ENCODE measurements around the gene H1-8. TPM values are rescaled to one million over a fixed set of nuclear protein-coding genes. Genes with fewer than 3 reads are reported as not detected.

The H1-8 gene
- total and polyA plus RNA-seq, 11 donors = not detected

GRCh38 chr3:129554356-129555152, 11.6 kb downstream of the H1-8 start:
- H3K4me3 ChIP-seq = no peak overlapping the region
- H3K36me3 ChIP-seq = peaks cover 0 to 51% (median 37%) of the 10 kb centered on the region in 9 donors
- DNase-seq = peak in 2 of 5 donors; percentile 30 to 35
- TF ChIP-seq POLR2A (IDR thresholded peaks at IDR 0.05) (no peak), CTCF (IDR thresholded peaks at IDR 0.05) (no peak)
- ATAC-seq = no peak
- H3K9me3 ChIP-seq = no peaks in the 10 kb centered on the region
- 38 to 55% (median 52%) methylated on average over 11 to 13 of the region's 13 CpGs for WGBS, 4 donors
- intact Hi-C loops (cut with DNase I) = loop anchor here in 6 of 10 donors (5.0 to 10.0 kb wide), 3 partner anchors 47 to 52 kb away; no protein-coding TSS in a partner anchor
- peak overlapping the region in 9 of 12 donors; percentile 2 to 52 (median 26) for H3K27ac ChIP-seq
- no peaks in the 10 kb centered on the region for H3K27me3 ChIP-seq
- peaks cover 12 to 75% (median 56%) of the 10 kb centered on the region in 12 donors for H3K4me1 ChIP-seq

GRCh38 chr3:129555153-129555550, 12.2 kb downstream of the H1-8 start:
- Histone ChIP-seq H3K27ac (peak overlapping the region in 7 of 12 donors; percentile 2 to 52 (median 19)), H3K27me3 (no peaks in the 10 kb centered on the region), H3K36me3 (peaks cover 0 to 57% (median 43%) of the 10 kb centered on the region in 9 donors), H3K9me3 (no peaks in the 10 kb centered on the region), H3K4me3 (no peak overlapping the region), H3K4me1 (peaks cover 12 to 81% (median 60%) of the 10 kb centered on the region in 12 donors)
- intact Hi-C loops (cut with DNase I) = loop anchor here in 2 of 10 donors (10.0 kb wide), 1 partner anchor 50 kb away; no protein-coding TSS in a partner anchor
- ATAC-seq (no peak), DNase-seq (peak in 2 of 5 donors; percentile 34 to 67)
- TF ChIP-seq POLR2A (IDR thresholded peaks at IDR 0.05) (no peak), CTCF (IDR thresholded peaks at IDR 0.05) (no peak)
- WGBS, 4 donors = 59 to 69% (median 60%) methylated on average over 14 to 15 of the region's 15 CpGs

GRCh38 chr3:129555616-129556357, 12.8 kb downstream of the H1-8 start:
- TF ChIP-seq CTCF (IDR thresholded peaks at IDR 0.05) = no peak
- TF ChIP-seq POLR2A (IDR thresholded peaks at IDR 0.05) = no peak
- Histone ChIP-seq H3K4me3 (no peak overlapping the region), H3K9me3 (no peaks in the 10 kb centered on the region), H3K27me3 (no peaks in the 10 kb centered on the region), H3K36me3 (peaks cover 0 to 63% (median 45%) of the 10 kb centered on the region in 9 donors), H3K4me1 (peaks cover 12 to 87% (median 65%) of the 10 kb centered on the region in 12 donors), H3K27ac (peak overlapping the region in 3 of 12 donors; percentile 2 to 19 (median 5))
- ATAC-seq (no peak), DNase-seq (peak in 2 of 5 donors; percentile 13 to 65)
- WGBS, 4 donors = 79 to 87% (median 83%) methylated on average over 14 to 18 of the region's 18 CpGs
- intact Hi-C loops (cut with DNase I) = loop anchor here in 2 of 10 donors (10.0 kb wide), 1 partner anchor 51 kb away; no protein-coding TSS in a partner anchor

DNA sequence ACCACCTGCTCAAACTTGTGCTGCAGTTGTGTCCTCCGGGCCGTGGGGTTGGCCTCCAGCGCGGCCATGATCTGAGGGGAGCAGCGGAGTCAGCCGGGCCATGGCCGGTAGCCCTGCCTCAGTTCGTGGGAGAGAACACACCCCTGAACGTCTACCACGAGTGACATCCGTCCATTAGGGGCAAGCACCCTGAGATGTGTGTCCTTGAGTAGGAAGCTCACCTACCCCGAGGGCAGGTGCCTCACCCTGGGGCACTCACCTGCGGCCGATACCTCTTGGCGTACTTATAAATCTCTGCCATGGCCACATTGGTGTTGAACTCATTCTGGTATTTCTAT, 13.4 kb downstream of the H1-8 start:
- ATAC-seq (no peak), DNase-seq (peak in 1 of 5 donors; percentile 51)
- intact Hi-C loops (cut with DNase I) = loop anchor here in 2 of 10 donors (10.0 kb wide), 1 partner anchor 52 kb away; no protein-coding TSS in a partner anchor
- no peaks in the 10 kb centered on the region for H3K9me3 ChIP-seq
- H3K36me3 ChIP-seq = peaks cover 0 to 69% (median 45%) of the 10 kb centered on the region in 9 donors
- H3K27me3 ChIP-seq = no peaks in the 10 kb centered on the region
- peaks cover 12 to 93% (median 71%) of the 10 kb centered on the region in 12 donors for H3K4me1 ChIP-seq
- TF ChIP-seq POLR2A (IDR thresholded peaks at IDR 0.05) = no peak
- TF ChIP-seq CTCF (IDR thresholded peaks at IDR 0.05) = no peak
- no peak overlapping the region for H3K4me3 ChIP-seq
- WGBS, 4 donors = 82 to 93% (median 92%) methylated on average over 13 to 15 of the region's 15 CpGs
- peak overlapping the region in 1 of 12 donors; percentile 5 for H3K27ac ChIP-seq

Measured in heart left ventricle (tissue), 16 donors.